GM19468 (cell line): Measurements from ENCODE around the gene CDK17.
"Not testable (repeated sequence)": the region's sequence is repeated elsewhere in the genome, so short reads cannot be mapped to it uniquely, and the experiment has no call there.

Experiments
- ATAC-seq: cut with Tn5 transposase; IDR thresholded peaks from one replicate; pipeline ENCODE4 v1.9.1; 2021; ENCODE audit warnings: mild to moderate bottlenecking, moderate library complexity, moderate number of reproducible peaks; ENCODE audit not compliant: unreplicated experiment; ENCODE audit errors: extremely low read depth

The CDK17 gene

DNA sequence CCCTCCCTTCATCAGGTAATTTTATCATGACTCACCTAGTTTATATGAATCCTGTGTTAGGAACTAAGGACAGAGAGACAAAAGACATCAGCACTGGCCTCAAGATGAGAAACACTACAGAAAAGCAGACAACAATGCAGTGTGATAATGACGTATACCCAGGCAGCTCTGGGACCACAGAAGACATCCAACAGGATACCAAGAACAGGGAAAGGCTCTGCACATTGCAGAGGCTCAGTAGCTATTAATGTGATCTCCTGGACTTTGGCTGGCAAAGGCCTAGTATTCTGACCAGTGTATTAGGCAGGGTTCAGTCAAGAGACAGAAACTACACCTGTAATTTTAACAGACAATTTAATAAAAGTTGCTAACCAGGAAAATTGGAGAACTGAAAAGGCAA is 39.7 kb downstream of the CDK17 start:
- no peak for ATAC-seq

DNA sequence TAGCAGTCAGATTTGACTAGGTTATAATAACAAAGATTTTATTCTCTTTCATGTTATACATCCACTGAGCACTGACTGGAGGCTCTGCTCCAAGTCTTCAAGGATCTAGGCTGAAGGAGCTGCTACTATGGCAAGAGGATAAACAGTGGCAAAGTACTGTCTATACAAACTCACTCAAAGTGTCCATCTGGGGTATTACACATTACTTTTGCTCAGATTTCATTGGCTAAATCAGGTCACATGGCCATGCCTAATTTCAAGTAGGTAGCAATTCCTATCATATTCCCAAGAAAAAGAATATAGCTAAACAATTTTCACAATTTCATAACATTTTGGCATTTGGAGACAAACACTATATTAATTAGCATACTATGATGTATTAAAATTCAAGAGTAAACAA is 40.9 kb downstream of the CDK17 start:
- ATAC-seq = no peak

DNA sequence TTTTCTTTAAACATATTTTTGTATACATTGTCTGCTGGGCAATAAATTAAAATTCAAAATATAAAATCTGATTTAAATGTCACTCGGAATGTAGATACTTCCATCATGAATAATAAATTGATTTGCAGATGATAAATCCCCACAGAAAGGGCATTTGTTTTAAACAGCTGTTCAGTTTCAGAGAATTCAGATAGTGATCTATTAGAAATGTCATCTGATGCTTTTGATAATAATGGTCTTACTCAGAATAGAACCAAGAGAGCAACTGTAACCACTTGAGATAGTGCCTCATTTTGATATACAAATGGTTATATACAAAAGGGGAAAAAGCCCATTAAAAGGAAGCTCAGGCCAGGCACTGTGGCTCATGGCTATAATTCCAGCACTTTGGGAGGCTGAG is 43.4 kb downstream of the CDK17 start:
- ATAC-seq = no peak

DNA sequence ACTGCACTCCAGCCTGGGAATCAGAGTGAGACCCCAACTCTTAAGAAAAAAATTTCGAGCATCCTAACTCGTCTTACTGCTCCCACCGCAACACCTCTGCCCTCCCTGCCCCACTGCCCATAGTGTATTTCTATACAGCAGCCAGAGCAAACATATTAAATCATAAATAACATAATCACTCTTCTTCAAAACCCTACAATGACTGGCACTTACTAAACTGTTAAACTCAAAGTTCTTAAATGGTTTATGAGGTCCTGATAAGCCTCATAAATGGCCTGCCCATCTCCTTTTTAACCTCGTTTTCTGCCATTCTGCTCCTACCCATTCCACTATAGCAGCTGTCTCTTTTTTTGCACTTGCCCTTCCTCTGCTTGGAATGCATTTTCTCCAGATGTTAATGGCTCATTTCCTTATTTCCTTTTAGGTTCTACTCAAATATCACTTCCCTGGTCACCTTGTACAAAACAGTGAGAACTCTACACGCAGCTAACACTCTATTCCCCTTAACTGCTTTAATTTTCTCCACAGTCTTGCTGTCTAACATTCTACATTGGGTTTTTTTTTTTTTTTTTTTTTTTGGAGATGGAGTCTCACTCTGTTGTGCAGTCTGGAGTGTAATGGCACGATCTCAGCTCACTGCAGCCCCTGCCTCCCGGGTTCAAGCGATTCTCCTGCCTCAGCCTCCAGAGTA is 45.2 kb downstream of the CDK17 start:
- no peak for ATAC-seq

DNA sequence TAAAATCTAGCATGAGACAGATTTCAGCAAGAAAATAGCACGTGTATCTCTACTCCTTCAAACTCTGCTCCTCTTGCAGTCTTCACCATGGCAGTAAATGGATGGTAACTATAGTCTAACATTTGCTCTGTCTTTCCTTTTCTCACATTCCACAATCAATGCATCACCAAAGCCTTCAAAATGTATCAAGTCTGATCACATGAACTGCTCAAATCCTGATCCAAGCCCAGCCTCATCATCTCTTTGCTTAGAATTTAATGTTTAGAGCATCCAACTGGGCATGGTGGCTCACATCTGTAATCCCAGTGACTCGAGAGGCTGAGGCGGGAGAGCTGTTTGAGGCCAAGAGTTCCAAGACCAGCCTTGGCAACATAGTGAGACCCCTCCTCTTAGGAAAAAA is 45.9 kb downstream of the CDK17 start:
- ATAC-seq = no peak

DNA sequence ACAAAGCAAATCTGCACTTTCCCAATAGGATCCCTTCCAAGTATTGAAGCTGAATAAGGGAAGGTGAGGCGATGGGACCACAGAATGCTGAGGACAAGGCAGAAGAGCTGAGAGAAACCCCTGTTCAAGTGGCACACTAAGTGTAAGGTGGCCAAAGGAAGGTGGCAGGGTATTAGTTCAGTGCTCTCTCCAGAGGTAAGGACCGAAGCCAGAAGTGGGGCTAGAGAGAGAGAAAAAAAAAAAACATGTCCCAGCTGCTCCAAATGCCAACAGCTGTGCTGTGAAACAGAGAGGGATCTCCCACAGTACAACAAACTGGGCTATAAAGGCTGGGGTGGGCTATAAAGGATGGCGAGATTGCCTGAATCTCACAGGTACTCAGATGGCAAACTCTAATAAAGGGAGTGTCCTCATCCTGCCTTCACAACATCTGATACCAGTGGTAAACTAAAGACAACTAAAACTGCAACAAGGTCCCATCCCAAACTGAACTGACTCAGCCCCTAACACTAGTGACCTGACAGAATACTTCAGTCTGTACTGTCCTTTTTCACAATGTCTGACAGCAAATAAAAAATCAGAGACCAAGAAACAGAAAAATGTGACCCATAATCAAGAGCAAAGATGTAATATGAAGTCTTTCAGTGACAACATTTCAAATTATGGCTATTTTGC is 47.9 kb downstream of the CDK17 start:
- no peak for ATAC-seq

DNA sequence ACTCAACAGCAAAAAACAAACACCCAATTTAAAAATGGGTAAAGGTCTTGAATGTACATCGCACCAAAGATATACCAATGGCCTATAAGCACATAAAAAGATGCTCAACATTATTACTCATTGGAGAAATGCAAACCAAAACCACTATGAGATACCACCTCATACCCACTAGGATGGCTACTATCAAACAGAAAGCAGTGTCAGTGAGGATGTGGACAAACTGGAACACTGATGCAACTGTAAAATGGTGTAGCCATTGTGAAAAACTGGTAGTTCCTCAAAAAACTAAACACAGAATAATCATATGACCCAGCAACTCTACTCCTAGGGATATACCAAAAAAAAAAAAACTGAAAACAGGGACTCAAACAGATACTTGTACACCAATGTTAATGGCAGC is 49.3 kb downstream of the CDK17 start:
- no peak for ATAC-seq

DNA sequence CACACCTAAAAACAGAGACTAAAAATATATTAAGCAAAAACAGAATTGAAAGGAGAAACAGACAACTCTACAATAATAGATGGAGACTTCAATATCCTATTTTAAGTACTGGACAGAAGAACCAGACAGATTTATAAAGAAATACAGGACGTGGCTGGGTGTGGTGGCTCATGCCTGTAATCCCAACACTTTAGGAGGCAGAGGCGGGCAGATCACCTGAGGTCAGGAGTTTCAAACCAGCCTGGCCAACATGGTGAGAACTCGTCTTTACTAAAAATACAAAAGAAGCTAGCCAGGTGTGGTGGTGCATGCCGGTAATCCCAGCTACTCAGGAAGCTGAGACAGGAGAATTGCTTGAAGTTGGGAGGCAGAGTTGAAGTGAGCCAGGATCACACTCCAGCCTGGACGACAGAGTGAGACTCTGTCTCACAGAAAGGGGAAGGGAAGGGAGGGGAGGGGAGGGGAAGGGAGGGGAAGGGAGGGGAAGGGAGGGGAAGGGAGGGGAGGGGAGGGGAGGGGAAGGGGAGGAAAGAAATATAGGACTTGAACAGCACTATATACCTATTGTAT is 53.0 kb downstream of the CDK17 start:
- ATAC-seq = no peak

DNA sequence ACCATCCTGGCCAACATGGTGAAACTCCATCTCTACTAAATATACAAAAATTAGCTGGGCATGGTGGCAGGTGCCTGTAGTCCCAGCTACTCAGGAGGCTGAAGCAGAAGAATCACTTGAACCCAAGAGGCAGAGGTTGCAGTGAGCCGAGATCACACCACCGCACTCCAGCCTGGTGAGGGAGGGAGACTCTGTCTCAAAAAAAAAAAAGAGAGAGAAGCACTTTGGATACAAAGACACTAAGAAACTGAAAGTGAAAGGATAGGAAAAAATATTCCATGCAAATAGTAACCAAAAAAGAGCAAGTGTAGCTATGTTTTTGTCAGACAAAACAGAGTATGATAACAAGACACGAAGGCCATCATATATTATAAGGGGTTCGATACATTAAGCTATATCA is 53.5 kb downstream of the CDK17 start:
- ATAC-seq = not testable (repeated sequence)

DNA sequence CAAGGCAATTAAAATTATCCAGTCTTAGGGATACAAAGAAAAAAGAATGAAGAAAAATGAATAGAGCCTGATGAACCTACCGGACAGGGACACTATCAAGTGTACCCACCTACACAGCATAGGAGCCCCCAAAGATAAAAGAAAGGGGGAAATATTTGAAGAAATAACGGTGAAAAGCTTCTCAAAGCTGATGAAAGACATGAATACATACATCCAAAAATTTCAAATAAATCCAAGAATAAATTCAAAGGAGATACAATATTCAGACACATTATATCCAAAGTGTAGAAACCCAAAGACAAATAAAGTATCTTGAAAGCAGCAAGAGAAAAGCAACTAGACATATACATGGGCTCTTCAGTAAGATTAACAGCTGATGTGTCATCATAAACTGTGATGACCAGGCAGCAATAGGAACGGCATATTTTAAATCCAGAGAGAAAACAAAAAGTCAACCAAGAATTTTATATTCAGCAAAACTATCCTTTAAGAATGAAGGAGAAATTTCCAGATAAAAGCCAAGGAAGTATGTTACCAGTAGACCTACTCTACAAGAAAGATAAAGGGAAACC is 56.0 kb downstream of the CDK17 start:
- ATAC-seq = no peak

DNA sequence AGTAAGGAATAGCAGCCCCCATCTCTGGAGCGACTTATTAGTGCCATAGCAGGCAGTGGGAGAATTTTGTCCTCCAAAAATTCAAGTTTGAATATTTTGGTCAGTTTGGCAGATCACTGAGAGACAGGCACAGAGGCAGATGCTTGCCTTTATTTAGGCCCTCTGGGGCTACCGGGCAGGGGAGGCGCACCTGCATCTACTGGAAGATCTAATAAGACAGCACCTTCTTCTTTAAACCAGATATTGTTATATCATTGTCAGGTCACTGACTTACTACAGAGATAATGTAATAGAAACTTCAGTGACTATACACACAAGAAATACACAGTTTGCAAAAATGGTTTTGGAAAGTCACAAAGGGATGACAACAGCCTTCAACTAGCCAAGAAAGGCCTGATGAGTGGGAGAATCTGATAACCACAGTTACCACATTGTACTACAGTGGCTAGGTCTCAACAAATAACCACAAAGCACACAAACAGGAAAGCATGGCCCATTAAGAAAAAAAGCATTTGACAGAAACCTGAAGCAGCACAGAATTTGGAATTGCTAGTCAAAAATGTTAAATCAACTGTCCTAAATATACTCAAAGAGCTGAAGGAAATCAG is 56.8 kb downstream of the CDK17 start:
- ATAC-seq = no peak

DNA sequence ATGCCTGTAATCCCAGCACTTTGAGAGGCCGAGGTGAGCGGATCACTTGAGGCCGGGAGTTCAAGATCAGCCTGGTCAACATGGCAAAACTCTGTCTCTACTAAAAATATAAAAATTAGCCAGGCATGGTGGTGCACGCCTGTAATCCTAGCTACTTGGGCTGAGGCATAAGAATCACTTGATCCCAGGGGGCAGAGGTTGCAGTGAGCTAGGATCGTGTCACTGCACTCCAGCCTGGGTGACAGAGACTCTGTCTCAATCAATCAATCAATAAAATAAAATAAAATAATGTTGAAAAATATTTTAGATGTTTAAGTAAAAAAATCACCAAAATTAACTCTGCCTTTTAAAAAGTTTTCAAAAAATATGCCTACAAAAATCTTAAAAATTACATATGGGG is 60.6 kb downstream of the CDK17 start:
- ATAC-seq = not testable (repeated sequence)

DNA sequence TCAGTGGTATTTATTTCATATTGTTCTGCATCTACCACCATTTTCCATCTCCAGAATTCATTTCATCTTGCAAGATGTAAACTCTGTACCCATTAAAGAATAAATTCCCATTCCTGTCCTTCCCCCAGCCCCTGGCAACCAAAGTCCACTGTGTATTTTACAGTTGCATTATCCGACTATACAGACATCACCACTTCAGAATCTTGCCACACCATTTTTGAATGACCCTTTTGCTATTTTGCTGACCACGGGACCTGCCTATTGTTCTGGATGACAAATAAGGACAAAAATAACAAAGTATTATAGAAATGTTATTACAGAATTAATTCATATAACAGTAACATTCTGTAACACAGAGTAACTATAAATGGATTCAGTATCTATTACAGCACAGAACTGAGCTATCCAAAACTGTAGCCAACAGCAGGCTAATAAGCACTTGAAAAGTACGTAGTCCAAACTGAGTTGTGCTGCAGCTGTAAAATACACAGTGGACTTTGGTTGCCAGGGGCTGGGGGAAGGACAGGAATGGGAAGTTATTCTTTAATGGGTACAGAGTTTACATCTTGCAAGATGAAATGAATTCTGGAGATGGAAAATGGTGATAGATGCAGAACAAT is 61.3 kb downstream of the CDK17 start:
- no peak for ATAC-seq

DNA sequence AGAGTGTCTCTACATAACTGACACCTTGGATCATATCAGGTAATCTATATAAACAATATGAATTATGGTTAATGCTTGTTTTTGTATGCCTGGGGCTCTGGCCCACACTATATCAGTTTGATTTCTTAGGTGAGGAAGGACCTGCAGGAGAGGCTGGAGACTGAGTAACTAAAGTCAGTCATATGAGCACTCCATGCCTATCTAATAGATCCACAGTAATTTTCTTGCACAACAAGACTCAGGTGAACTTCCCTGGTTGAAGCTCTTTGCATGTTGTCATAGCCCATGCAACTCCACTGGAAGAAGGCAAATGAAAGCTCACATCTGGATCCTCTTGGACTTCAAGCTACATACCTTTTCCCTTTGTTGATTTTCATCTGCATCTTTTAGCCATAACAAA is 62.3 kb downstream of the CDK17 start:
- ATAC-seq = no peak

DNA sequence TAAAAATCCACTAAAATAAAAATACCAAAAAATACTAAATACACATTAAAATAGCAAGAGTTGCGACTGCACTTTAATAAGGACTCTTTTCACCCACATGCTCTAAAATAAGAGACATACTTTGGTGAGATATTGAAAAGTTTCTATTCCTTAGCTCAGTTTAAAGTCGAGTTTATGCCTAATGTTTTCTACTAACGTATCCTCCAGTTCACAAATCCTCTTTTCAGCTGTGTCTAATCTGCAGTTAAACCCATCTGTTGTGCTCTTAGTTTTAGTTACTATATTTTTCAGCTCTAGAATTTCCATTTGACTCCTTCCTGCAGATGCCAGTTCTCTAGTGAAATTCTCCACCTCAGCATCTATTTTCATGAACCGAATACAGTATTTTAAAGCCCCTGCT is 63.8 kb downstream of the CDK17 start:
- no peak for ATAC-seq

DNA sequence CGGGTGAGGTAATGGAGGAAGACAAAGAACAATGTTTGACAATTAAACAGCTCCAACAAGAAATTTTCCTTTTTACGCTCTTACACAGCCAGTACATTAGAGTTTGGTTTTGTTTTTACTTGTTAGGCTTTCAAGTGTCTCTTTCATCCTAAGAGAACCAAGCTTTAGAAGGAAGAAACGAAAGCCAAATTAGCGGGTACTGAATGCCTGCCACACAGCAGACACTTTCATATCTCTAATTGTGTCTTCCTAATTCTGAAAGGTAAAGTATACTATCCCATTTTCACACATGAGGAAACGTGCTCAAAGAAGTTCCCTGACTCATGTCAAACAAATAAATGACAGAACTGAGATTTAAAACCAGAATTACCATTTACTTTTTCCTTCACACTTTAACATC is 65.0 kb downstream of the CDK17 start:
- ATAC-seq = peak; percentile 61

DNA sequence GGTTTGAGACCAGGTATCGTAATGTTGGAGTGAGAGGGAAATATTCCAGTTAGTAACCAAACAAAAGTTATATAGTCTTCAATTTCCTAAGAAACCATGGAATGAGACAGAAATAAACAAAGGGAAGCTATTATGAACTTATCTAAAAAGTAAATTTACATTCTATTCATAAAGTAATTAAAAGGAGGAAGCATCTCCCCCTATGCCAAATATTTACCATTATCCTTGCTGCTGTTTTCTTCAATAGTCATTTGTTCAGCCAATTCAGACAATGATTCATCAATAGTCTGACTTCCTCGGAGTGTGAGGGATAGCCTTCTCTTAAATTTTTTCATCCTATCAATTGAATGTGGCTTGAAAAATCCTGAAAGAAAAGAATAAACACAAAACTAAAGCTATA is 65.7 kb downstream of the CDK17 start:
- ATAC-seq = no peak

DNA sequence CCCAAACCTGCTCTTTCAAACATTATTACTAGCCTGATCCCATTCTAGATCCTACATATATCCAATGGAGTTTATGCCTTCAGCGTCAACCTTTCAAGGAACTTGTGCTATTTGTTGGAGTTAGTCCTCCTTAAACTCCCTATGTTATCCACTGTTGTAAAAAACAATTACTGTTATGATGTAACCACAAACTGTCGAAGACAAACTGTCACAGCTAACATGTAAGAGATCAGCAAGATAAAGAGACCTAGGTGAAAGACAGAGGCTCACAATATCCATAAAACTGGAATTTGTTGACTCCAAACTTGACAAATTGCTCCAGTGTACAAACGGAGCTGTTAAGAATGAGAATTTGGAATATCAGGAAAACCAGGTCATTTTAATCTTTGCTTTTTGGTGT is 70.7 kb downstream of the CDK17 start:
- ATAC-seq = no peak

DNA sequence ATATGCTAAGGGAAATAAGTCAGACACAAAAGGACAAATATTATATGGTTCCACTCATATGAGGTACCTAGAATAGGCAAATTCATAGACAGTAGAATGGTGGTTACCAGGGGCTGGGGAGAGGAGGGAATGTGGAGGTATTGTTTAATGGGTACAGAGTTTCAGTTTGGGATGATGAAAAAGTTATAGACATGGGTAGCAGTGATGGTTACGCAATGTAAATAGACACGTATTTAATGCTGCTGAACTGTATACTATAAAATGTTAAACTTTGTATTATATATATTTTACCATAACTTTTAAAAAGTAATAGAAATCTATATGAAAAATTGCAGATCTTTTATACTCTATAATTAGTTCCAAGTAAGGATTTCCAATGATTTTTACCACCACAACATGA is 71.2 kb downstream of the CDK17 start:
- no peak for ATAC-seq

DNA sequence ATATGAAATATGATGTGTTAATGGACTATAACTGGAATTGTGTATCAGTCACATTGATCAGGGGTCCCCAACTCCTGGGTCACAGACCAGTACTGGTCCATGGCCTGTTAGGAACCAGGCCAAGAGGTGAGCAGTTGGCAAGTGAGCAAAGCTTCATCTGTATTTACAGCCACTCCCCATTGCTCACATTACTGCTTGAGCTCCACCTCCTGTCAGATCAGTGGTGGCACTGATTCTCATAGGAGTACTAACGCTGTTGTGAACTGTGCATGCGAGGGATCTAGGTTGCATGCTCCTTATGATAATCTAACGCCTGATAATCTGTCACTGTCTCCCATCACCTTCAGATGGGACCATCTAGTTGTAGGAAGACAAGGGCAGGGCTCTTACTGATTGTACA is 72.3 kb downstream of the CDK17 start:
- ATAC-seq = no peak

DNA sequence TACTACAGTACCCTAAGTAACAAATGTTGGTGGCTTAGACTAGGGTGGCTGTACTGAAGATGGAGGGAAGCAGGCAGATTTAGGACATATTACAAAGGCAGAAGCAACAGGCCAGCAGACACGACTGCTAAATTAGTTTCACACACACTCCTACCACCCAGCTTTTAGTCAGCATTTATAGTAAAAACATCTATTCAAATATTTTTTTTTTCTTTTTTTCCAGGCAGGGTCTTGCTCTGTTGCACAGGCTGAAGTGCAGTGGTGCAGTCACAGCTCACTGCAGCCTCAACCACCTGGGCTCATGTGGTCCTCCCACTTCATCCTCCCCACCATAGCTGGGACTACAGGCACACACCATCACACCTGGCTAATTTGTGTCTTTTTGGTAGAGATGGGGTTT is 72.9 kb downstream of the CDK17 start:
- peak; percentile 64 for ATAC-seq
